SK-N-SH (cell line): Measurements from ENCODE around the gene OSBPL6. TPM values are rescaled to one million over a fixed set of nuclear protein-coding genes. Genes with fewer than 3 reads are reported as not detected.

ENCODE experiments used
- CTCF ChIA-PET: fragments of 300-600, 350-600 bp; formaldehyde crosslinking; extraction: SDS; loops from one replicate; lab custom pipeline; 2021; lab: Yijun Ruan, JAX
- POLR2A ChIA-PET: fragments of 350-600 bp; sonication (Branson Sonifier 250); formaldehyde crosslinking; extraction: SDS; loops from one replicate; lab custom pipeline; 2020; ENCODE audit warnings: antibody characterized with exemption, inconsistent platforms; lab: Yijun Ruan, JAX
- DNase-seq: peaks from one replicate; pipeline ENCODE4 v3.0.0; 2012
- H2AFZ ChIP-seq: fragments of 200-600 bp; sonication (generic); 2 replicates; pipeline ENCODE4 v1.8.1; 2016; ENCODE audit warnings: antibody characterized with exemption, mild to moderate bottlenecking, low read depth
- H3F3A ChIP-seq: fragments of 200-600 bp; sonication (generic); replicated peaks from 2 replicates; pipeline ENCODE3; 2016; ENCODE audit warnings: antibody characterized with exemption, mild to moderate bottlenecking; ENCODE audit not compliant: insufficient read depth
- H3K27ac ChIP-seq, 2 experiments: fragments of 200-500 bp in 1 of 2; fragments of 200-600 bp in 1 of 2; sonication (Bioruptor generic) in 1 of 2; sonication (generic), shearing (Covaris generic) in 1 of 2; 2 replicates each; pipeline versions ENCODE4 v1.5.1 to v1.6.1; 2014 to 2016; ENCODE audit warnings: low read depth in 2 of 2, inconsistent platforms in 1 of 2, low read length in 1 of 2, mild to moderate bottlenecking in 1 of 2, mixed read lengths in 1 of 2
- H3K27me3 ChIP-seq: fragments of 200-600 bp; sonication (generic), shearing (Covaris generic); 2 replicates; pipeline ENCODE4 v1.6.1; 2016; ENCODE audit warnings: mixed run types; ENCODE audit not compliant: insufficient read depth
- H3K36me3 ChIP-seq, 2 experiments: fragments of 200-500 bp in 1 of 2; fragments of 200-600 bp in 1 of 2; sonication (Bioruptor generic) in 1 of 2; sonication (generic) in 1 of 2; replicated peaks in 1 of 2; 2 replicates each; pipeline versions ENCODE3 to v1.5.1; 2014 to 2016; ENCODE audit warnings: low read length in 1 of 2, mild to moderate bottlenecking in 1 of 2; ENCODE audit not compliant: insufficient read depth in 2 of 2, control insufficient read depth in 1 of 2
- H3K4me1 ChIP-seq, 2 experiments: fragments of 200-500 bp in 1 of 2; fragments of 200-600 bp in 1 of 2; sonication (Bioruptor generic) in 1 of 2; sonication (generic), shearing (Covaris generic) in 1 of 2; 2 replicates each; pipeline versions ENCODE4 v1.5.1 to v1.6.1; 2014 to 2016; ENCODE audit warnings: low read depth in 1 of 2, low read length in 1 of 2, mixed run types in 1 of 2; ENCODE audit not compliant: insufficient read depth in 2 of 2, control insufficient read depth in 1 of 2
- H3K4me2 ChIP-seq: fragments of 200-600 bp; sonication (generic), shearing (Covaris generic); 2 replicates; pipeline ENCODE4 v1.6.1; 2017; ENCODE audit warnings: mixed run types
- H3K4me3 ChIP-seq, 2 experiments: fragments of 200-500 bp in 1 of 2; fragments of 200-600 bp in 1 of 2; sonication (Bioruptor generic) in 1 of 2; sonication (generic), shearing (Covaris generic) in 1 of 2; 2 replicates each; pipeline versions ENCODE4 v1.5.1 to v1.8.1; 2014 to 2016; ENCODE audit warnings: low read depth in 2 of 2, inconsistent platforms in 1 of 2, low read length in 1 of 2, mild to moderate bottlenecking in 1 of 2, mixed read lengths in 1 of 2, moderate library complexity in 1 of 2
- H3K79me2 ChIP-seq: fragments of 200-600 bp; sonication (generic); 2 replicates; pipeline ENCODE4 v1.8.1; 2017; ENCODE audit warnings: mild to moderate bottlenecking; ENCODE audit not compliant: insufficient read depth
- H3K9ac ChIP-seq: fragments of 200-600 bp; sonication (generic); 2 replicates; pipeline ENCODE4 v1.6.1; 2017; ENCODE audit warnings: mixed run types
- H3K9me2 ChIP-seq: fragments of 200-600 bp; sonication (generic); 2 replicates; pipeline ENCODE4 v1.6.1; 2017; ENCODE audit warnings: mixed run types
- H3K9me3 ChIP-seq: fragments of 200-600 bp; sonication (generic); 2 replicates; pipeline ENCODE4 v1.6.1; 2017; ENCODE audit warnings: mixed run types, mild to moderate bottlenecking, moderate library complexity
- H4K20me1 ChIP-seq: fragments of 200-600 bp; sonication (generic); 2 replicates; pipeline ENCODE4 v1.6.1; 2017; ENCODE audit warnings: mild to moderate bottlenecking, mixed run types; ENCODE audit not compliant: insufficient read depth
- CTCF ChIP-seq: fragments of 200-600 bp; sonication (generic); IDR thresholded peaks from 2 replicates; pipeline ENCODE4 v1.6.1; 2017; ENCODE audit warnings: antibody characterized with exemption, mild to moderate bottlenecking, moderate library complexity
- ELF1 ChIP-seq: IDR thresholded peaks from 2 replicates; pipeline ENCODE4 v1.4.0; 2012
- EP300 ChIP-seq, 2 experiments: IDR thresholded peaks; 2 replicates each; pipeline versions ENCODE4 v1.4.0 to v1.6.1; 2012; ENCODE audit warnings: borderline replicate concordance in 1 of 2, low read depth in 1 of 2, low read length in 1 of 2
- FOSL2 ChIP-seq: IDR thresholded peaks from 2 replicates; pipeline ENCODE4 v1.4.0; 2012; ENCODE audit warnings: low read depth, mild to moderate bottlenecking, moderate library complexity, borderline replicate concordance
- FOXM1 ChIP-seq: IDR thresholded peaks from 2 replicates; pipeline ENCODE4 v1.4.0; 2012; ENCODE audit warnings: low read depth, mild to moderate bottlenecking
- GABPA ChIP-seq: IDR thresholded peaks from 2 replicates; pipeline ENCODE4 v1.4.0; 2012; ENCODE audit warnings: low read depth, mild to moderate bottlenecking
- IRF3 ChIP-seq: fragments of 150-350 bp; IDR thresholded peaks from 2 replicates; pipeline ENCODE4 v1.6.1; 2016; ENCODE audit warnings: mild to moderate bottlenecking, low read depth, low read length
- MAX ChIP-seq: IDR thresholded peaks from 2 replicates; pipeline ENCODE4 v1.4.0; 2012; ENCODE audit warnings: low read depth
- PBX3 ChIP-seq: IDR thresholded peaks from 2 replicates; pipeline ENCODE4; 2012
- RCOR1 ChIP-seq: fragments of 150-350 bp; IDR thresholded peaks from 2 replicates; pipeline ENCODE4 v1.6.1; 2017; ENCODE audit warnings: antibody characterized with exemption, low read length
- REST ChIP-seq: IDR thresholded peaks from 2 replicates; pipeline ENCODE4 v1.6.1; 2012; ENCODE audit warnings: mild to moderate bottlenecking, low read depth, low read length, moderate library complexity
- RFX5 ChIP-seq: IDR thresholded peaks from 2 replicates; pipeline ENCODE4 v1.6.1; 2012; ENCODE audit warnings: mild to moderate bottlenecking, improper control_type of control experiment, low read length
- RXRA ChIP-seq: IDR thresholded peaks from 2 replicates; pipeline ENCODE4 v1.4.0; 2012; ENCODE audit warnings: low read depth, mild to moderate bottlenecking, borderline replicate concordance
- SMC3 ChIP-seq: IDR thresholded peaks from 2 replicates; pipeline ENCODE4 v1.6.1; 2012; ENCODE audit warnings: low read depth, low read length, improper control_type of control experiment
- TAF1 ChIP-seq: IDR thresholded peaks from 2 replicates; pipeline ENCODE4 v1.6.1; 2012; ENCODE audit warnings: low read depth, mild to moderate bottlenecking, low read length, moderate library complexity, borderline replicate concordance
- USF1 ChIP-seq: IDR thresholded peaks from 2 replicates; pipeline ENCODE4 v1.4.0; 2012; ENCODE audit warnings: low read depth, borderline replicate concordance
- WGBS: methylation state at CpG from one replicate; pipeline ENCODE4 v1.1.6; 2017; ENCODE audit warnings: low lambda C conversion rate; 5-methylcytosine and 5-hydroxymethylcytosine counted together
- polyA plus RNA-seq, 3 experiments: library from polyadenylated mRNA; depleted of rRNA; stranded (reverse); fragments of >200 nt; gene quantifications; 2 replicates each; pipeline ENCODE4 v1.2.3, GENCODE V29; 2012

Gene OSBPL6
- polyA plus RNA-seq, 1 of the 3 experiments (the other 2 are of a cell fraction) = 2.7 TPM

- Histone ChIP-seq H3K4me2 (no peak overlapping the region), H3K27me3 (no peaks in the 10 kb centered on the region), H3K79me2 (no peaks in the 10 kb centered on the region), H3K36me3 (no peaks in the 10 kb centered on the region), H3F3A (no peaks in the 10 kb centered on the region), H3K9me3 (no peaks in the 10 kb centered on the region), H2AFZ (no peak overlapping the region), H3K4me3 (no peak overlapping the region), H3K4me1 (no peaks in the 10 kb centered on the region; a peak in 1 of 4 replicates), H3K9ac (no peak overlapping the region), H3K9me2 (no peaks in the 10 kb centered on the region), H4K20me1 (no peaks in the 10 kb centered on the region), H3K27ac (no peak overlapping the region)
- DNase-seq = no peak
- 40% methylated on average over 1 of the region's 1 CpG for WGBS
- CTCF ChIA-PET = interaction anchor here (1.3 to 5.6 kb wide), 3 partner anchors 23 to 45 kb away, joined by 3 to 15 read pairs (median 11); no protein-coding TSS in a partner anchor
- no peak for TF ChIP-seq IRF3
- POLR2A ChIA-PET = no interaction called here
These were observed 180.6 kb downstream of the OSBPL6 start for GRCh38 chr2:178374865-178375264.

GRCh38 chr2:178377046-178377445 is 182.7 kb downstream of the OSBPL6 start:
- no peak overlapping the region for H3K9ac ChIP-seq
- 93% methylated on average over 3 of the region's 3 CpGs for WGBS
- ChIA-PET CTCF (interaction anchor here (0.8 to 1.6 kb wide), 2 partner anchors 22 to 38 kb away, joined by 3 to 4 read pairs; no protein-coding TSS in a partner anchor), POLR2A (interaction anchor here (0.9 kb wide), 1 partner anchor 37 kb away, joined by 3 read pairs; no protein-coding TSS in a partner anchor)
- no peaks in the 10 kb centered on the region for H4K20me1 ChIP-seq
- no peaks in the 10 kb centered on the region for H3K27me3 ChIP-seq
- H3K9me2 ChIP-seq = no peaks in the 10 kb centered on the region
- H3K4me2 ChIP-seq = no peak overlapping the region
- H3K79me2 ChIP-seq = no peaks in the 10 kb centered on the region
- H3K9me3 ChIP-seq = no peaks in the 10 kb centered on the region
- H3K4me3 ChIP-seq = no peak overlapping the region
- DNase-seq = no peak
- TF ChIP-seq RFX5 (no peak), EP300 (IDR thresholded peaks at IDR 0.05; ENCODE audit: borderline replicate concordance in 1 of 2, low read depth in 1 of 2, low read length in 1 of 2) (no peak), ELF1 (no peak), MAX (no peak), PBX3 (no peak), FOXM1 (no peak), FOSL2 (no peak), CTCF (no peak), USF1 (no peak), RCOR1 (no peak), RXRA (no peak), SMC3 (no peak), GABPA (no peak), REST (no peak), TAF1 (no peak)
- no peaks in the 10 kb centered on the region; a peak in 1 of 4 replicates for H3K4me1 ChIP-seq
- no peaks in the 10 kb centered on the region for H3F3A ChIP-seq
- H3K27ac ChIP-seq = no peak overlapping the region
- no peak overlapping the region for H2AFZ ChIP-seq
- no peaks in the 10 kb centered on the region for H3K36me3 ChIP-seq
